ENCODE data around the gene PPP1R17. TPM values are rescaled to one million over a fixed set of nuclear protein-coding genes. Genes with fewer than 3 reads are reported as not detected.

Gene PPP1R17
- total RNA-seq, 1 experiment from 2014 or later, result not detected

DNA sequence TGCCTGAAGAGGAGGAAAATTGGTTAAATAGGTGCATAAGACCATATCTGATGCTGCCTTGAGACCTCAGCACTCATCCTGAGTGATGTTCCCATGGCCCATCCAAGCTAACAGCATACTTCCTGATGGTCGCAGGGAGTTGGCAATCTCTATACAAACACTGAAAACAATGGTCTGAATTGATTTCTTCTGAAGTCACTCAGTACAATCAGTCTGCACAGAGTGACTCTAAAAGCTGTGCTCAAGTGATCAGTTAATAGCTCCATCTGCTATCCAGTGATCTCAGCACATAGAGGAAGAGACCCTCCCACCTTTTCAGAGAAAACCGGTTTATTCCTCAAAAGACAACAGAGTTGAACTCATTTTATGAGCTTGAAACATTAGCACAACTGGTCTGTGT lies 3.9 kb downstream of the PPP1R17 start:
- in situ Hi-C loops (cut with HindIII; ENCODE audit: low pct_unique_long_range_greater_than_20kb, low sequenced_read_pairs) (no loop called here), intact Hi-C loops (cut with micrococcal nuclease; ENCODE audit: unreplicated experiment) (no loop called here)
- Histone ChIP-seq H3K9me3 (ENCODE audit: control insufficient read depth, insufficient read depth, low read depth, low read length) (no peaks in the 10 kb centered on the region), H3K4me3 (ENCODE audit: low read depth in 2 of 2, low read length in 2 of 2) (no peak overlapping the region), H3K27me3 (ENCODE audit: control insufficient read depth, insufficient read depth, low read length) (peaks cover 7% of the 10 kb centered on the region), H3K36me3 (ENCODE audit: control insufficient read depth, insufficient read depth, low read length) (no peaks in the 10 kb centered on the region), H3K27ac (ENCODE audit: low read length) (no peak overlapping the region), H3K4me1 (ENCODE audit: control insufficient read depth, insufficient read depth, low read length) (no peaks in the 10 kb centered on the region)
- ChIA-PET POLR2A (no interaction called here), CTCF (no interaction called here)
- BruUV-seq (replicated peaks), result no TSS peak
- no peak for DNase-seq (ENCODE audit: low read depth, low spot score)
- no peak for ATAC-seq
- TF ChIP-seq POLR2AphosphoS5 (IDR thresholded peaks at IDR 0.05; ENCODE audit: low read depth, low read length) (no peak), SIN3A (IDR thresholded peaks at IDR 0.05; ENCODE audit: borderline replicate concordance, insufficient read depth, low read depth, low read length) (no peak), TCF7L2 (IDR thresholded peaks at IDR 0.05; ENCODE audit: low read depth, low read length) (no peak)
- TF ChIP-seq, protein P1, sequence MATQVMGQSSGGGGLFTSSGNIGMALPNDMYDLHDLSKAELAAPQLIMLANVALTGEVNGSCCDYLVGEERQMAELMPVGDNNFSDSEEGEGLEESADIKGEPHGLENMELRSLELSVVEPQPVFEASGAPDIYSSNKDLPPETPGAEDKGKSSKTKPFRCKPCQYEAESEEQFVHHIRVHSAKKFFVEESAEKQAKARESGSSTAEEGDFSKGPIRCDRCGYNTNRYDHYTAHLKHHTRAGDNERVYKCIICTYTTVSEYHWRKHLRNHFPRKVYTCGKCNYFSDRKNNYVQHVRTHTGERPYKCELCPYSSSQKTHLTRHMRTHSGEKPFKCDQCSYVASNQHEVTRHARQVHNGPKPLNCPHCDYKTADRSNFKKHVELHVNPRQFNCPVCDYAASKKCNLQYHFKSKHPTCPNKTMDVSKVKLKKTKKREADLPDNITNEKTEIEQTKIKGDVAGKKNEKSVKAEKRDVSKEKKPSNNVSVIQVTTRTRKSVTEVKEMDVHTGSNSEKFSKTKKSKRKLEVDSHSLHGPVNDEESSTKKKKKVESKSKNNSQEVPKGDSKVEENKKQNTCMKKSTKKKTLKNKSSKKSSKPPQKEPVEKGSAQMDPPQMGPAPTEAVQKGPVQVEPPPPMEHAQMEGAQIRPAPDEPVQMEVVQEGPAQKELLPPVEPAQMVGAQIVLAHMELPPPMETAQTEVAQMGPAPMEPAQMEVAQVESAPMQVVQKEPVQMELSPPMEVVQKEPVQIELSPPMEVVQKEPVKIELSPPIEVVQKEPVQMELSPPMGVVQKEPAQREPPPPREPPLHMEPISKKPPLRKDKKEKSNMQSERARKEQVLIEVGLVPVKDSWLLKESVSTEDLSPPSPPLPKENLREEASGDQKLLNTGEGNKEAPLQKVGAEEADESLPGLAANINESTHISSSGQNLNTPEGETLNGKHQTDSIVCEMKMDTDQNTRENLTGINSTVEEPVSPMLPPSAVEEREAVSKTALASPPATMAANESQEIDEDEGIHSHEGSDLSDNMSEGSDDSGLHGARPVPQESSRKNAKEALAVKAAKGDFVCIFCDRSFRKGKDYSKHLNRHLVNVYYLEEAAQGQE (IDR thresholded peaks at IDR 0.05; ENCODE audit: insufficient read depth in 1 of 2, low read depth in 2 of 2, low read length in 1 of 2), result no peak
- TF ChIP-seq, protein P2, sequence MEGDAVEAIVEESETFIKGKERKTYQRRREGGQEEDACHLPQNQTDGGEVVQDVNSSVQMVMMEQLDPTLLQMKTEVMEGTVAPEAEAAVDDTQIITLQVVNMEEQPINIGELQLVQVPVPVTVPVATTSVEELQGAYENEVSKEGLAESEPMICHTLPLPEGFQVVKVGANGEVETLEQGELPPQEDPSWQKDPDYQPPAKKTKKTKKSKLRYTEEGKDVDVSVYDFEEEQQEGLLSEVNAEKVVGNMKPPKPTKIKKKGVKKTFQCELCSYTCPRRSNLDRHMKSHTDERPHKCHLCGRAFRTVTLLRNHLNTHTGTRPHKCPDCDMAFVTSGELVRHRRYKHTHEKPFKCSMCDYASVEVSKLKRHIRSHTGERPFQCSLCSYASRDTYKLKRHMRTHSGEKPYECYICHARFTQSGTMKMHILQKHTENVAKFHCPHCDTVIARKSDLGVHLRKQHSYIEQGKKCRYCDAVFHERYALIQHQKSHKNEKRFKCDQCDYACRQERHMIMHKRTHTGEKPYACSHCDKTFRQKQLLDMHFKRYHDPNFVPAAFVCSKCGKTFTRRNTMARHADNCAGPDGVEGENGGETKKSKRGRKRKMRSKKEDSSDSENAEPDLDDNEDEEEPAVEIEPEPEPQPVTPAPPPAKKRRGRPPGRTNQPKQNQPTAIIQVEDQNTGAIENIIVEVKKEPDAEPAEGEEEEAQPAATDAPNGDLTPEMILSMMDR (IDR thresholded peaks at IDR 0.05), result no peak

DNA sequence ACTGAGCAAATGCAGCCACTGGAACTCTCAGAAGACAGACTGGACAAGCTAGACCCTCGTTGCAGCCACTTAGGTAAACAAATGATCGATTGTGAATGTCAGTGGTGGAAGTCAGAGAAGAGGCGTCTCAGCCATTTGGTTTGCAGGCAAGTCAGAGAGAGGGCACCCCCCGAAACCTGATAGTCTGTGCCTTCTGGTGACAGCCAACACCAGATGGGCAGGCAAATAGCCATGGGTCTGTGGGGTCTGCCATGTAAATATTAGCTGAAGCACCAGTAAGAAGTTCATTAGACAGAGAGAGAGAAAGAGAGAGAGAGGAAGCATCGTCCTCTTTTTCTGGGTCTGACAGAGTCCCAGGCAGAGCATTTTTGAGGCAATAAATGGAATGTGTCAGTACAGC lies 5.4 kb downstream of the PPP1R17 start:
- in situ Hi-C loops (cut with HindIII; ENCODE audit: low pct_unique_long_range_greater_than_20kb, low sequenced_read_pairs), result no loop called here
- no peak overlapping the region for H3K4me3 ChIP-seq (ENCODE audit: low read depth in 2 of 2, low read length in 2 of 2)
- CTCF ChIA-PET, result no interaction called here
- no peak for DNase-seq (ENCODE audit: low read depth, low spot score)
- no peaks in the 10 kb centered on the region for H3K4me1 ChIP-seq (ENCODE audit: control insufficient read depth, insufficient read depth, low read length)
- no peaks in the 10 kb centered on the region for H3K36me3 ChIP-seq (ENCODE audit: control insufficient read depth, insufficient read depth, low read length)
- no TSS peak for BruUV-seq (replicated peaks)
- TF ChIP-seq POLR2AphosphoS5 (IDR thresholded peaks at IDR 0.05; ENCODE audit: low read depth, low read length) (no peak), SIN3A (IDR thresholded peaks at IDR 0.05; ENCODE audit: borderline replicate concordance, insufficient read depth, low read depth, low read length) (no peak), TCF7L2 (IDR thresholded peaks at IDR 0.05; ENCODE audit: low read depth, low read length) (no peak)
- TF ChIP-seq, protein P2 (IDR thresholded peaks at IDR 0.05), result no peak
- TF ChIP-seq, protein P1 (IDR thresholded peaks at IDR 0.05; ENCODE audit: insufficient read depth in 1 of 2, low read depth in 2 of 2, low read length in 1 of 2), result no peak
- no peak for ATAC-seq
- H3K27me3 ChIP-seq (ENCODE audit: control insufficient read depth, insufficient read depth, low read length), result peaks cover 7% of the 10 kb centered on the region
- H3K9me3 ChIP-seq (ENCODE audit: control insufficient read depth, insufficient read depth, low read depth, low read length), result no peaks in the 10 kb centered on the region
- no peak overlapping the region for H3K27ac ChIP-seq (ENCODE audit: low read length)
- POLR2A ChIA-PET, result no interaction called here
- intact Hi-C loops (cut with micrococcal nuclease; ENCODE audit: unreplicated experiment), result no loop called here

Measured in Panc1 (cell line).